Measurements from ENCODE around the gene CD7.

DNA sequence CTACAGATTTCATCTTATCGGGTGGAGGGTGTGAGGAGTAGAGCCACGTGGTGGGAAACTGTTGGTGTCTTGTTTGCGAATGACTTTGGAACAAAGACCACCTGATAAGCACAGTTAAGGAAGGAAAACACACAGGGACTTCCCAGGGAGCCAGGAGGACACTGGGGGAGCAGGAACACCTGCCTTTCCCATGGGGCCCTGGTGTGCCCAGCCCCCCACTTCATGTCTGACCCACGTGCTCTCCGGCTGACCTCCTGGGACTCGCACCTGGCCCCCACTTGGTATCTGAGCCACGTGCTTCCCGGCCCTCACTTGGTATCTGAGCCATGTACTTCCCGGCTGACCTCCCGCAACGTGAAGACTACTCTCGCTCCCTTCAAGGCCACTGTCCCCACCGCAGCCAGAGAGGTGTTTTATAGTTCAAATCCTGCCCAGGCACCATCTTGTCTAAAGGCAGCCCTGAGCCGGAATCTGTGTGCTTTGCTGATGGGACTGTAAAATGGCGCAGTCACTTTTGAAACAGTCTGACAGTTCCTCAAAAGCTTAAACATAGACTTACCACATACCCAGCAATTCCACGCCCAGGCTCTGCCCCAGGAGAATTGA is 38.5 kb downstream of the CD7 start:
- TF ChIP-seq, protein P1, sequence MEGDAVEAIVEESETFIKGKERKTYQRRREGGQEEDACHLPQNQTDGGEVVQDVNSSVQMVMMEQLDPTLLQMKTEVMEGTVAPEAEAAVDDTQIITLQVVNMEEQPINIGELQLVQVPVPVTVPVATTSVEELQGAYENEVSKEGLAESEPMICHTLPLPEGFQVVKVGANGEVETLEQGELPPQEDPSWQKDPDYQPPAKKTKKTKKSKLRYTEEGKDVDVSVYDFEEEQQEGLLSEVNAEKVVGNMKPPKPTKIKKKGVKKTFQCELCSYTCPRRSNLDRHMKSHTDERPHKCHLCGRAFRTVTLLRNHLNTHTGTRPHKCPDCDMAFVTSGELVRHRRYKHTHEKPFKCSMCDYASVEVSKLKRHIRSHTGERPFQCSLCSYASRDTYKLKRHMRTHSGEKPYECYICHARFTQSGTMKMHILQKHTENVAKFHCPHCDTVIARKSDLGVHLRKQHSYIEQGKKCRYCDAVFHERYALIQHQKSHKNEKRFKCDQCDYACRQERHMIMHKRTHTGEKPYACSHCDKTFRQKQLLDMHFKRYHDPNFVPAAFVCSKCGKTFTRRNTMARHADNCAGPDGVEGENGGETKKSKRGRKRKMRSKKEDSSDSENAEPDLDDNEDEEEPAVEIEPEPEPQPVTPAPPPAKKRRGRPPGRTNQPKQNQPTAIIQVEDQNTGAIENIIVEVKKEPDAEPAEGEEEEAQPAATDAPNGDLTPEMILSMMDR (IDR thresholded peaks at IDR 0.05): no peak
- no peak for TF ChIP-seq POLR2A (IDR thresholded peaks at IDR 0.05)
